ENCODE results near the gene FAM25A.
"Not testable (repeated sequence)": the region's sequence is repeated elsewhere in the genome, so short reads cannot be mapped to it uniquely, and the experiment has no call there.

Gene FAM25A

DNA sequence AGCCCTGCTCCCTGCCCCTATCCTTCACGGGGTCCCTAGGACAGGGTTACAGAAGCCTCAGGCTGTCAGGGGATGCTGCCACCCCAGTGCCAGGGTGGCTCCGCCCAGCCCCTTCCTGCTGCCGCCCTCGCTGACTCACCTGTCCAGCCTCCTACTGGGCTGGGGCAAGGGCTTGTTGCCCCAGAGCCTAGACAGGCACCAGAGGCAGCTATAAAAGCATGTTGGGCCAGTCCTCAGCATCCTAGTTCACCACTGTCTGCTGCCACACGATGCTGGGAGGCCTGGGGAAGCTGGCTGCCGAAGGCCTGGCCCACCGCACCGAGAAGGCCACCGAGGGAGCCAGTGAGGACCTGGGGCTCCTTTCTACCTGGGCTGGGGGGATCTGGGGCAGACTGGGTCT lies at the start of gene FAM25A:
Gene FAM25A, plus strand, starts transcription at position 239 of the 400 bp plus-strand sequence. Its CDS starts 31 bp downstream, at position 270.
- not testable (repeated sequence) for H3K9ac ChIP-seq (ENCODE audit: low read depth, low read length); H3K4me1 ChIP-seq (ENCODE audit: insufficient read depth, low read length); H3K36me3 ChIP-seq (ENCODE audit: insufficient read depth, low read length); H3K9me3 ChIP-seq (ENCODE audit: control insufficient read depth, insufficient read depth, low read length)

DNA sequence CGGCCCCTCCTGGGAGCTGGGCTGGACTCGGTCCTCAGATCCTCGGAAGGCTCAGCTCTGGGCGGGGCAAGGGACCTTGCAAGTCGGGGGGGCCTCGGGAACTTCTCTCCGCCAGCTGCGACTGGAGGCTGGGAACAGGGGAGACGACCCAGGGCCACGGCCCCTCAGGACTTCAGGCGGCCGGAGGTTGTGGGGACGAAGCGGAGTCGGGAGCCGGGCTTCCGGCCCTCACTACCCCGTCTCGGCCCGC lies 49.2 kb upstream of the FAM25A start:
- Histone ChIP-seq H3K4me1 (ENCODE audit: insufficient read depth, low read length) (peaks cover 31% of the 10 kb centered on the region), H3K9me3 (ENCODE audit: control insufficient read depth, insufficient read depth, low read length) (no peaks in the 10 kb centered on the region), H3K36me3 (ENCODE audit: insufficient read depth, low read length) (no peaks in the 10 kb centered on the region), H3K9ac (ENCODE audit: low read depth, low read length) (peak overlapping the region; percentile 77)

DNA sequence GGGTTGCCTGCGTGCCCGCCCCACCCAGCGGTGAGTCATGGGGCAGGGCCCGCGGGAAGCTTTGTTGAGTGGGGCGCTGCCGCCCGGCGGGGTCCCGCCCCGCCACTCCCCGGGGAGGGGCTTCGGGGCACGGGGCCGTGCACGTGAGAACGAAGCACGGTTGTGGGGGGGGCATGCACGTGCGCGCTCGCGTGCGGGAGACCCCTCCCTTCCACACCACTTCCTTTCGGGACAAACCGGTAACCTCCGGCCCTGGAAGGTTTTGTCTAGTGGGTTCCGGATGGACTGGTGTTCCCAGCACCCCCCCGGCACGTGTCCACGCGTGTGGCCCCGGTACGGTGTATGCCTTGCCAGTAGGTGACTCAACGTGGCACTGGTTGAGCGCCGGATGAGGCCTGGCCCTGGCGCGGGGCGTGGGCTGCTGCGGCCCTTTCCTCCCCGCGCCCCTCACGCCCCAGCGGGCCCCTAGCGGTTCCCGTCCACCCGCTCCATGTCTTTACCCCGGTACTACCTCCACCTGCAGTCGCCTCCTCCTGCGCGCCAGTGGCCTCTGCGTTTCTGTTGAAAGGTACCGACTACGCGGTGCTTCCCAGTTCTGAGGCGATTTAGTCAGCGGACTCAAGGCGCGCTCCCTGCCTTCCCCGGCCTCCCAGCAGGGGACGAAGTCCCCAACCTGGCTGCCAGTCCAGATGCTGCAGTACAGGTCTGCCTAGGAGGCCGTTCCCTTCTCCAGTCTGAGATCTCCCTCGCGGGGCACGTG lies 48.7 kb upstream of the FAM25A start:
- Histone ChIP-seq H3K36me3 (ENCODE audit: insufficient read depth, low read length) (no peaks in the 10 kb centered on the region), H3K4me1 (ENCODE audit: insufficient read depth, low read length) (peaks cover 25% of the 10 kb centered on the region), H3K9me3 (ENCODE audit: control insufficient read depth, insufficient read depth, low read length) (no peaks in the 10 kb centered on the region), H3K9ac (ENCODE audit: low read depth, low read length) (peak overlapping the region; percentile 77)

DNA sequence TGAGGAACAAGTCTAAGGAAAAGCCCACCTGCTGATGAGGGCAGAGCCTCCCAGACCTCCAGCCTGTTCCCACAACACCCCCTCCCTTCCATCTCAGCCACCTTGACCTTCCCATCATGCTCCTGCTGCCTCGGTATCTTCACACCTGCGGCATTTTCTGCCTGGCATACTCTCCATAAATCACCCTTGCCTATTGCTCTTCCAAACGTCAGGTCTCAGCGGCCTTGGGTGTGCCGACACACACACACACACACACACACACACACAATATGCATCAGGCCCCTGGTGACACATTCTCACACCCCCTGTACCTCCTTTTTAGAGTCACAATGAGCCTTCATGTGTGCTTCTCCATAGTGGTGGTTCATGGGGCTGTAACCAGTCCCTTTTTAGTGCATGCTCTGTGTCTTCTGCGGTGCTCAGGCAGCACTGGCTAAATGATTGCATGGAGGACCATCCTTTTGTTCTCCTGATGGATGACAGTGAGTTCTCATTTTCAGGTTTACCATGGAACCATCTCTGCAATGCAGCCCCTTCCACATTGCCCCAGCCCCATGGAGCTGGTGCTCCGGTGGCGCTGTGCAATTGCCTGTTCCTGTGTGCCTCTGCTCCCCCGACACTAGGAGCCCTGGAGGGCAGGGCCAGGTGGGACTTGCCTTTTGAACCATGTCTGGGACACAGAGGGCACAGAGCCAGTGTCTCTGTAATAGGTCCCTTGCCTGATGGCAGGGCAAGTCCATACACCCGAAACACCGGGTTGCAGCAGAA lies 47.3 kb upstream of the FAM25A start:
- Histone ChIP-seq H3K36me3 (ENCODE audit: insufficient read depth, low read length) (no peaks in the 10 kb centered on the region), H3K4me1 (ENCODE audit: insufficient read depth, low read length) (peaks cover 16% of the 10 kb centered on the region), H3K9me3 (ENCODE audit: control insufficient read depth, insufficient read depth, low read length) (no peaks in the 10 kb centered on the region), H3K9ac (ENCODE audit: low read depth, low read length) (no peak overlapping the region)

DNA sequence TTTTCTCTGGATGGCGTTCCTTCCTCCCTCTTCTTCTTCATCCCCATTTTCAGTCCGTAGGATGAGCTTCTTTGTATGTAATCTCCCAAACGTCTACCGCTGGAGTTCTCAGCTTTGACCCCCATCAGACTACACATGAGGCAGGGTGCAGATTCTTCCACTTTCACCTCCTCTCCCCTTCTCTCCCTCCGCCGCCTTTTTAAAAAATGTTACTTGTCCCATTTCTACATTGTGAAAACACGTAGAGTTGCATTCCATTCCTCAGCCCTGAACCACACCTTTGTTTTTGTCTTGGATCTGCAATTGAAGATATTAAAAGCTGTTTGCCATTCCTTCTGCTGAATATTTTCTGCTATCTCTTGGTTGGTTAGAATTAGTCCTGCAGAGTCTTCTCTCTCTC lies 45.6 kb upstream of the FAM25A start:
- Histone ChIP-seq H3K9me3 (ENCODE audit: control insufficient read depth, insufficient read depth, low read length) (no peaks in the 10 kb centered on the region), H3K9ac (ENCODE audit: low read depth, low read length) (no peak overlapping the region), H3K4me1 (ENCODE audit: insufficient read depth, low read length) (peaks cover 9% of the 10 kb centered on the region)

DNA sequence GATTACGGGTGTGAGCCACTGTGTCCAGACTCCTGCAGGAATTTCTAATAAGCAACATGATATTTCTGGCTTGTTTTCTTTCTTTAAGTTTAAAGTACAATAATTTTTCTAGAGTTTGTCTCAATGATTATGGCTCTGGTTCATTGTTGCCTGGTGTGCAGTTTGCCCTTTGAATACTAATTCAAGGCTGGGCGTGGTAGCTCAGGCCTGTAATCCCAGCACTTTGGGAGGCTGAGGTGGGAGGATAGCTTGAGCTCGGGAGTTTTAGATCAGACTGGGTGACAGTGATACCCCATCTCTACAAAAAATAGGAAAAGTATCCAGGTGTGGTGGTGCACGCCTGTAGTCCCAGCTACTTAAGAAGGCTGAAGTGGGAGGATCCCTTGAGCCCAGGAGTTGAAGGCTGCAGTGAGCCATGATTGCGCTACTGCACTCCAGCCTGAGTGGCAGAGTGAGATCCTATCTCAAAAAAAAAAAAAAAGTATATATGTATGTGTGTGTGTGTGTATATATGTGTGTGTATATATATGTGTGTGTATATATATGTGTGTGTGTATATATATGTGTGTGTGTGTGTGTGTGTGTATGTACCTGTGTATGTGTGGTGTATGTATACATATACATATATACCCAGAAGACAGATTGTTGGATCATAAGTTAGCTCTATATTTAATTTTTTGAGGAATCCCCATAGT lies 43.6 kb upstream of the FAM25A start:
- H3K4me1 ChIP-seq (ENCODE audit: insufficient read depth, low read length): peaks cover 13% of the 10 kb centered on the region
- H3K36me3 ChIP-seq (ENCODE audit: insufficient read depth, low read length): no peaks in the 10 kb centered on the region
- H3K9ac ChIP-seq (ENCODE audit: low read depth, low read length): no peak overlapping the region
- no peaks in the 10 kb centered on the region for H3K9me3 ChIP-seq (ENCODE audit: control insufficient read depth, insufficient read depth, low read length)

More for the DNA sequence above, 45.6 kb upstream of the FAM25A start:
- H3K36me3 ChIP-seq (ENCODE audit: insufficient read depth, low read length): no peaks in the 10 kb centered on the region

DNA sequence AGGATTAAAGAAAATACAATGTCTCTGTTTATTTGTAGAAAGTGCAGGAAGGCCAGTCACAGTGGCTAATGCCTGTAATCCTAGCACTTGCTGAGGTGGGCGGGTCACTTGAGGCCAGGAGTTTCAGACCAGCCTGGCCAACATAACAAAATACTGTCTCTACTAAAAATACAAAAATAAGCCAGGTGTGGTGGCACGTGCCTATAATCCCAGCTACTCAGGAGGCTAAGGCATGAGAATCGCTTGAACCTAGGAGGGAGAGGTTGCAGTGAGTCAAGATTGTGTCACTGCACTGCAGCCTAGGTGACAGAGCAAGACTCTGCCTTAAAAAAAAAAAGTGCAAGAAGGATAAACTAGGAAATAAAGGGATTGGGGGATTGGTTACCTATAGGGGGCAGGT lies 41.6 kb upstream of the FAM25A start:
- H3K9ac ChIP-seq (ENCODE audit: low read depth, low read length); H3K4me1 ChIP-seq (ENCODE audit: insufficient read depth, low read length); H3K36me3 ChIP-seq (ENCODE audit: insufficient read depth, low read length); H3K9me3 ChIP-seq (ENCODE audit: control insufficient read depth, insufficient read depth, low read length): not testable (repeated sequence)

DNA sequence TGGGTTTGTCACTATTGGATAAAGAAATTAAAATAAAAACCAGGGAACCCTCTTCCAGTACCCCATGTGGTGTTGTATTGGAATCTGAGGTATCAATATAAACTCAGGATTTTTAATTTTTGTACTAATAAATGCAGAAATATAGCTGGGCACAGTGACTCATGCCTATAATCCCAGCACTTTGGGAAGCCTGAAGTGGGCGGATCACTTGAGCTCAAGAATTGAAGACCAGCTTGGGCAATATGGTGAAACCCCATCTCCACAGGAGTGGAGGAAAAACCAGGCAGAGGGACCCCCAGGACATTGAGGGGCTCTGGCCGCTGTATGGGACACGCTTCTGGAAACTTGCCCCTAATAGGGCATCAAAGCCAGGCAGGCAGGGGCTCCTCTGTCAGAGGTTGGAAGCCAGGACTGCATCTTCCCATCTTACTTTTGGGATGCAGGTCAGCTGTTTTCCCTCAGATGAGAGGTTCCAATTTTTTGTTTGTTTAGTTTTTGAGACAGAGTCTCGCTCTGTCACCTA lies 40.7 kb upstream of the FAM25A start:
- H3K36me3 ChIP-seq (ENCODE audit: insufficient read depth, low read length): no peaks in the 10 kb centered on the region
- no peaks in the 10 kb centered on the region for H3K9me3 ChIP-seq (ENCODE audit: control insufficient read depth, insufficient read depth, low read length)
- H3K4me1 ChIP-seq (ENCODE audit: insufficient read depth, low read length): peaks cover 6% of the 10 kb centered on the region
- no peak overlapping the region for H3K9ac ChIP-seq (ENCODE audit: low read depth, low read length)

DNA sequence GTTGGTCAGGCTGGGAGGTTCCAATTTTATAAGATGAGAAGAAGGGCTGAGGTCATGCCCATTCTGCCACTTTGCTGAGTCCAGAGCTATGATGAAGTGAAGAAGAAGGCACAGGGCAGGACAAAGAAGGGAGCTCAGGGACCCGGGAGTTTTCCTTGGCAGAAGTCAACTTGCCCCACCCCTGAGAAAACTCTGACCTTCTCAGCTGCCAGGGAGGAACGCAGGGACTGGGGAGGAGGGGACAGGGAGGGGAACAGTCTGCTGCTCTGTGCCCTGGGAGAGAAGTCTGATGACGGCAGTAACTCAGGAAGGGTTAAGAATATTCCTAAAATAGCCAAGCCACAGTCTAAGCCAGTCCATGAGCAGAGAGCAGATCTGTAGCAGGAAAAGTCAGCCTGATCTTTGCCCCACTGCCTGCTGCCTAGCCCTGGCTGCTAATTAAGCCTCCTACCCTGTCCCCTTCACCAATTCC lies 40.1 kb upstream of the FAM25A start:
- H3K9me3 ChIP-seq (ENCODE audit: control insufficient read depth, insufficient read depth, low read length): no peaks in the 10 kb centered on the region
- no peak overlapping the region for H3K9ac ChIP-seq (ENCODE audit: low read depth, low read length)
- H3K36me3 ChIP-seq (ENCODE audit: insufficient read depth, low read length): no peaks in the 10 kb centered on the region
- H3K4me1 ChIP-seq (ENCODE audit: insufficient read depth, low read length): peaks cover 6% of the 10 kb centered on the region

DNA sequence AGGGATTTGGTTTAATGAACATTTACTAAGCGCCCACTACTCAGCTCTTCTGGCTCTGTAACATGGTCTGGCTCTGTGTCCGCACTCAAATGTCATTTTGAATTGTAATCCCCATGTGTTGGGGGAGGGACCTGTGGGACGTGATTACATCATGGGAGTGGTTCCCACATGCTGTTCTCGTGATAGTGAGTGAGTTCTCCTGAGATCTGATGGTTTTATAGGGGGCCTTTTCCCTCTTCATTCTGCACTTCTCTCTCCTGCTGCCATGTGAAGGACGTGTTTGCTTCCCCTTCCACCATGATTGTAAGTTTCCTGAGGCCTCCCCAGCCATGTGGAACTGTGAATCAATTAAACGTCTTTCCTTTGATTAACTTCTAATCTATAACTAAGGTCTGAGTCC lies 39.1 kb upstream of the FAM25A start:
- H3K9me3 ChIP-seq (ENCODE audit: control insufficient read depth, insufficient read depth, low read length); H3K4me1 ChIP-seq (ENCODE audit: insufficient read depth, low read length); H3K36me3 ChIP-seq (ENCODE audit: insufficient read depth, low read length); H3K9ac ChIP-seq (ENCODE audit: low read depth, low read length): not testable (repeated sequence)

DNA sequence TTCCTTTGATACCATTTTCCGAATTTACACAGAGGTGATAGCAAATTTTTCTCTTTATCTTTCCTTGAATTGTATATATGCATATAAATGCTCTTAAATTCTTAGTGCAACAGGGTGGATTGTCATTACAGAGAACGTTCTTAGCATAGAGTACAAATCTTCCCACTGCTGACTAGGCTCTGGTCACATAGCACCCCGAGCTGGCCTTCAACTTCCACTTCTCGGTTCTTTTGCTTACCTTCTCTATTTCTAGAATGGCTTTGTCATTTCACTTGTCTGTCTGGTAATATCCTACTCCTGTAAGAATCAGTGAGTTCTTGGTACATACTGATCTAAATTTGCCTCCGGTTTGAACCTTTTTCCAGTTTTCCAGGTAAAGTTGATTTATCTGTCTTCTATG lies 38.4 kb upstream of the FAM25A start:
- H3K9ac ChIP-seq (ENCODE audit: low read depth, low read length): no peak overlapping the region
- no peaks in the 10 kb centered on the region for H3K9me3 ChIP-seq (ENCODE audit: control insufficient read depth, insufficient read depth, low read length)
- H3K36me3 ChIP-seq (ENCODE audit: insufficient read depth, low read length): no peaks in the 10 kb centered on the region
- peaks cover 6% of the 10 kb centered on the region for H3K4me1 ChIP-seq (ENCODE audit: insufficient read depth, low read length)

DNA sequence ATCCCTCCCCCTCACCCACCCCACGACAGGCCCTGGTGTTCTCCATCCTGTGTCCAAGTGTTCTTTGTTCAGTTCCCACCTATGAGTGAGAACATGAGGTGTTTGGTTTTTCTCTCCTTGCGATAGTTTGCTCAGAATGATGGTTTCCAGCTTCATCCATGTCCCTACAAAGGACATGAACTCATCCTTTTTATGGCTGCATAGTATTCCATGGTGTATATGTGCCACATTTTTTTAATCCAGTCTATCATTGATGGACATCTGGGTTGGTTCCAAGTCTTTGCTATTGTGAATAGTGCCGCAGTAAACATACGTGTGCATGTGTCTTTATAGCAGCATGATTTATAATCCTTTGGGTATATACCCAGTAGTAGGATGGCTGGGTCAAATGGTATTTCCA lies 35.6 kb upstream of the FAM25A start:
- not testable (repeated sequence) for H3K9me3 ChIP-seq (ENCODE audit: control insufficient read depth, insufficient read depth, low read length); H3K9ac ChIP-seq (ENCODE audit: low read depth, low read length); H3K36me3 ChIP-seq (ENCODE audit: insufficient read depth, low read length); H3K4me1 ChIP-seq (ENCODE audit: insufficient read depth, low read length)

DNA sequence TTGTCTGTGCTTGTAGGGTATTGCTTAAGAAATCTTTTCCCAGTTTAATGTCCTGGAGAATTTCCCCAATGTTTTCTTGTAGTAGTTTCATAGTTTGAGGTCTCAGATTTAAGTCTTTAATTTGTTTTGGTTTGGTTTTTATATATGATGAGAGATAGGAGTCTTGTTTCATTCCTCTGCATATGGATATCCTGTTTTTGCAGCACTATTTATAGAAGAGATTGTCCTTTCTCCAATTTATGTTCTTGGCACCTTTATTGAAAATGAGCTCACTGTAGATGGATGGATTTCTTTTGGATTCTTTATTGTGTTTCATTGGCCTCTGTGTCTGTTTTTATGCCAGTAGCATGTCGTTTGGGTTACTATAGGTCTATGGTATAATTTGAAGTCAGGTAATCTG lies 31.6 kb upstream of the FAM25A start:
- no peak overlapping the region for H3K9ac ChIP-seq (ENCODE audit: low read depth, low read length)
- no peaks in the 10 kb centered on the region for H3K9me3 ChIP-seq (ENCODE audit: control insufficient read depth, insufficient read depth, low read length)
- no peaks in the 10 kb centered on the region for H3K4me1 ChIP-seq (ENCODE audit: insufficient read depth, low read length)
- no peaks in the 10 kb centered on the region for H3K36me3 ChIP-seq (ENCODE audit: insufficient read depth, low read length)

DNA sequence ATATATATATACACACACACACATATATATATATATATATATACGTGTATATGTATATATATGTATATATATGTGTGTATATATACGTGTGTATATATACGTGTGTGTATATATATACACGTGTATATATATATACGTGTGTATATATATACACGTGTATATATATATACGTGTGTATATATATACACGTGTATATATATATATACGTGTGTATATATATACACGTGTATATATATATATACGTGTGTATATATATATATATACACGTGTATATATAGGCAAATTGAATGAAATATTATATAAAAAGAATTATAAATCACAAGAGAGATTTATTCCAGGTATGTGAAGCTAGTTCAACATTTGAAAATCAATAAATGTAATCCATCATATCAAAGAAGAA lies 28.7 kb upstream of the FAM25A start:
- not testable (repeated sequence) for H3K9me3 ChIP-seq (ENCODE audit: control insufficient read depth, insufficient read depth, low read length); H3K9ac ChIP-seq (ENCODE audit: low read depth, low read length); H3K36me3 ChIP-seq (ENCODE audit: insufficient read depth, low read length); H3K4me1 ChIP-seq (ENCODE audit: insufficient read depth, low read length)

DNA sequence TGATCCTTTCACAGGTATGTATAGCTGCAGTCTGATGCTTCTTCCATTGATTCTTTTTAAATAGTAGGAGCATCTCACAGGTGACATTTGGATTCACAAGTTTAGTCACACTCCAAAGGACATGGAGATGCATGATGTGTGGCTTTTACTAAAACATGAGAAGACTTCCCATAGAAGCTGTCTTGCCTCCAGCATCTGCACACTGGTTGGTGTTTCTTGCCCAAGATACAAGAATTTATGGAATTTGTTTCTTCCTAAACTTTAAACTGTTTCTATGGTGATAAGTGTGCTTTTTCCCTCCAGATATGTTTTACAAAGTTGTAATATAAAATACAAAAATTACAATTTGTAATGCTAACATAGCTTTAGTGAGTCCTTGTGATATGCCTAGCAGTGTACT lies 27.6 kb upstream of the FAM25A start:
- H3K9me3 ChIP-seq (ENCODE audit: control insufficient read depth, insufficient read depth, low read length): no peaks in the 10 kb centered on the region
- H3K9ac ChIP-seq (ENCODE audit: low read depth, low read length): no peak overlapping the region
- H3K4me1 ChIP-seq (ENCODE audit: insufficient read depth, low read length): no peaks in the 10 kb centered on the region
- no peaks in the 10 kb centered on the region for H3K36me3 ChIP-seq (ENCODE audit: insufficient read depth, low read length)
